GM10266 (cell line): ENCODE data around the gene ARFRP1.

ENCODE experiments used
- DNase-seq: peaks from one replicate; pipeline ENCODE4 v3.0.0; 2012; ENCODE audit errors: extremely low spot score
- TF ChIP-seq, protein P1 (sequence below): IDR thresholded peaks from 2 replicates; pipeline ENCODE4 v1.5.1; 2012; ENCODE audit warnings: mild to moderate bottlenecking, low read depth; ENCODE audit not compliant: control insufficient read depth, insufficient read depth; ENCODE audit errors: missing control alignments

The ARFRP1 gene

DNA sequence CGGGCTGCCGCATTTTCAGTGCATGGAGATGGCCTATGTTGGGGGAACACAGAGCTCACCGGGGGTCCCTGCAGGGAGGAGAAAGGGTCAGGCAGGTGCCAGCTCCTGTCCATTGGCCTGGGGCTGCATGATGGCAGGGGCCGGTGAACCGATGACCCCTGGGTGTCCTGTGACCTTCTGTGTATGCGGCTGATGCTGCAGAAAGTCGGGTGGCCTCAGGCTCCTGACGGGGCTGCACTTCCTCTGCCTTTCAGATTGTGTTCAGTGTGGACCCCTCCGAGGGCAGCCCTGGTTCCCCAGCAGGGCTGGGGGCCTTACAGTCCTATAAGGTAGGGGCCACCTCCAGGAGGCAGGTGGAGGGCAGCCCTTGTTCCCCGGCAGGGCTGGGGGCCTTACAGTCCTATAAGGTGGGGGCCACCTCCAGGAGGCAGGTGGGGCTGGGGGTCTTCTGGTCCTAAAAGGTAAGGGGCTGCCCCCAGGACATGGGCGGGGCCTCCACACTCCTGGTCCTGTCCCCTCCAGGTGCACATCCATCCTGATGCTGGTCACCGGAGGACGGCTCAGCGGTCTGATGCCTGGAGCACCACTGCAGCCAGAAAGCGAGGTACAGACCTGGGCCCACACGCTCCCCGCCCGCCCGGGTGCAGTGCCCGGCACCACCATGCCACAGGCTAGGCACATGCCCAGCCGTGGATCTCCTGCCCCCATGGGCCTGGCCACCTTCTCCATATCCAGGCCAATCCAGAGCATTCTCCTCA is 22.3 kb downstream of the ARFRP1 start:
- no peak for DNase-seq
- TF ChIP-seq, protein P1, sequence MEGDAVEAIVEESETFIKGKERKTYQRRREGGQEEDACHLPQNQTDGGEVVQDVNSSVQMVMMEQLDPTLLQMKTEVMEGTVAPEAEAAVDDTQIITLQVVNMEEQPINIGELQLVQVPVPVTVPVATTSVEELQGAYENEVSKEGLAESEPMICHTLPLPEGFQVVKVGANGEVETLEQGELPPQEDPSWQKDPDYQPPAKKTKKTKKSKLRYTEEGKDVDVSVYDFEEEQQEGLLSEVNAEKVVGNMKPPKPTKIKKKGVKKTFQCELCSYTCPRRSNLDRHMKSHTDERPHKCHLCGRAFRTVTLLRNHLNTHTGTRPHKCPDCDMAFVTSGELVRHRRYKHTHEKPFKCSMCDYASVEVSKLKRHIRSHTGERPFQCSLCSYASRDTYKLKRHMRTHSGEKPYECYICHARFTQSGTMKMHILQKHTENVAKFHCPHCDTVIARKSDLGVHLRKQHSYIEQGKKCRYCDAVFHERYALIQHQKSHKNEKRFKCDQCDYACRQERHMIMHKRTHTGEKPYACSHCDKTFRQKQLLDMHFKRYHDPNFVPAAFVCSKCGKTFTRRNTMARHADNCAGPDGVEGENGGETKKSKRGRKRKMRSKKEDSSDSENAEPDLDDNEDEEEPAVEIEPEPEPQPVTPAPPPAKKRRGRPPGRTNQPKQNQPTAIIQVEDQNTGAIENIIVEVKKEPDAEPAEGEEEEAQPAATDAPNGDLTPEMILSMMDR = no peak

DNA sequence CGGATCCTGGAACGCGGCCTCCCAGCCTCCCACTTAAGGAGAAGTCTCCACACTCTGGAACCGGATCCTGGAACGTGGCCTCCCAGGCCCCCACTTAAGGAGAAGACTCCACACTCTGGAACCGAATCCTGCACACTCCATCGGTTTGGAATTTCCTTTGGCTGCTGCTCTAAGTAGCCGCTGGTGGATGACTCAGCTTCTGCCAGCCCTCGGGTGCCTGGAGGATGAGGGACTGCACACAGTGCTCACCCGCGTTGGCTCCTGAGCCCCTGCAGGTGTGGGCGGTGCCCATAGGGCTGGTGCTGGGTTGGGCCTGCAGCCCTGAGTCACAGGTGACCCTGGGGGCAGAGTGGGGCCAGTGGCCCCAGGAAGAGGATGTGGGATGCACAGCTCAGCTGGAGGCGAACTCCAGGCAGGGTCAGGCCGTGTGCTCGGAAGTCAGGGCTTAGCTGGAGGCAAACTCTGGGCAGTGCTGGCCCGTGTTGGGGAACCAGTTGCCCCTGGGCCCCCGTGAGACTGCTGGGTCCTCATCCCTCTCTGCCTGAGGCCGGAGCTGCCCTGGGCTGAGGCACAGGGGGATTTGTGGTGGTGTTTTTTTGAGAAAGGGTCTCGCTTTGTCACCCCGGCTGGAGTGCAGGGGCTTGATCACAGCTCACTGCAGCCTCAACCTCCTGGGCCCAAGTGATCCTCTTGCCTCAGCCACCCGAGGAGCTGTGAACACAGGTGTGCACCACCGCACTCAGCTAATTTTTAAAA is 25.2 kb downstream of the ARFRP1 start:
- TF ChIP-seq, protein P1 = no peak
- DNase-seq = no peak

DNA sequence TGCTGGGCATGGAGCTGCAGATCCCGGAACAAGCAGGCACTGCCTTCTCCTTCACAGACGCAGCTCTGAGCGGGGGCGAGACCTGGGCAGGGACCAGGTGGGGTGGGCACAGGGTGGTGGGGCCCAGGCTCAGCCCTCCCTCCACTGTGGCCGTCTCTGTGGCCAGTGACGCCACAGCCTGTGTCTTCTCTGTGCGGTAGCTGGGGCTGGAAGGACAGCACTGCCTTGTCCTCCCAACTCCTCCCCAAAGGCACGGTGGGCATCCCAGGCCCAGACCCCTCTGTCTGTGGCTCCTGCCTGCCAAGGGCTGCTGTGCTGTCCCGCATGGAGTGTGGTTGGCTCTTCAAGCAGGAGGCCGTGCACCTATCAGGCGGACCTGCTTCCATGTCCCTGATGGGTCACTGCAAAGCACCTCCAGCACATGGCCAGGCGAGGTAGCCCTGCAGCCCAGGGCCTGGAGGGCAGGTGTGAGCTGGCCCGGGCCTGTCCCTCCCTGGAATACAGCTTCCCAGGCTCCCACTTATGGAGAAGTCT is 26.1 kb downstream of the ARFRP1 start:
- DNase-seq = no peak
- TF ChIP-seq, protein P1 = no peak

DNA sequence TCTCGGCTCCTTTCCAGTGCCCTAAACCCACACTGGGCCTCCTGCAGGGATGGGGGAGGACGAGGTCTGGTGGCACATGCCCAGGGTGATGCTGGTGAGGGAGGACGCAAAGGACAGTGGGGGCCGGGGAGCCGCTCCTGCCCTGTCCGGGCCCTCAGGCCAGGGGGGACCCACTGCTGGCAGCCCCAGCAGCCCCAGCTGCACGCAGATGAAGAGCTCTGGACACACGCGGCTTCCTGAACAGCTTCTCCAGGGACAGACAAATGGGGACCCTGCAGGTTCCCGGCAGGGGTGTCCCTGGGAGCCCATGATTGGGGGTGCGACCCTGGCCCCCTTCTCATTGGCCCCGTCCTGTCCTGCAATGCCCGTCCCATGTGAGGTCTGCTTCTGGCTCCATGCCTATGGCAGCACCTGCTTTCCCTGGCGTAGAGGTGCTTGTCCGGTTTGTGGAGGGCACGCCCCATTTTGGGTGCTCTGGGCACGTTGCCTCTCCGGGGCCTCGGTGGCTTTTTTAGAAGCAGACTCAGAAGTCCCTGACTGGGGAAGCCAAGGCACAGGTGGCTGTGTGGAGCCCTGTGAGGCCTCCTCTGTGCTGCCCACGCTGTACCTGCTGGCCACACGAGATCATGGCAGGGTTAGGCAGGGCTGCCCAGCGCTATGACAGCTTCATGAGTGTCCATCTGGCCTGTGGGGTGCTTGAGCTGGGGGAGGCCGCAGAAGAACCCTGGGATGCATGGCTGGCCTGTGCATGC is 26.7 kb downstream of the ARFRP1 start:
- TF ChIP-seq, protein P1 = no peak

DNA sequence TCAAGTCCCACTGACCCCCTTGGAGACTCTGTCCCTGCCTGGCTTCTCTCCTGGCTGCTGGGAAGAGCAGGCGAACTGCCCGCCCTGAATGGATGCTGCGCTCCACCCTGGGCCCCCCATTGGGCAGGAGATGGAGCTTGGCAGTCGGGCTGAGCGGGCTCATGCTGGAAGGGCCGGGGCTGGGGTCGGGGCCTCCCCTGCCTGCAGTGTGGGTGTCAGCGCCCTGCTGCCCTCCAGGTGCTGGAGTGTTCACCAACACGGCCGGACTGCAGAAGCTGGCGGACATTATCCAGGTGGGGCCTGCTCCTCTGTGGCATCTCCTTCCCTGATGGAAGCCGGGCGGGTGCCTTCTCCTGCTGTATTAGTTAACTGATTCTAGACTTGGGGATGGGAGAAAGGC is 27.3 kb downstream of the ARFRP1 start:
- TF ChIP-seq, protein P1 = no peak
- no peak for DNase-seq

More for the DNA sequence above, 26.7 kb downstream of the ARFRP1 start:
- DNase-seq = no peak

DNA sequence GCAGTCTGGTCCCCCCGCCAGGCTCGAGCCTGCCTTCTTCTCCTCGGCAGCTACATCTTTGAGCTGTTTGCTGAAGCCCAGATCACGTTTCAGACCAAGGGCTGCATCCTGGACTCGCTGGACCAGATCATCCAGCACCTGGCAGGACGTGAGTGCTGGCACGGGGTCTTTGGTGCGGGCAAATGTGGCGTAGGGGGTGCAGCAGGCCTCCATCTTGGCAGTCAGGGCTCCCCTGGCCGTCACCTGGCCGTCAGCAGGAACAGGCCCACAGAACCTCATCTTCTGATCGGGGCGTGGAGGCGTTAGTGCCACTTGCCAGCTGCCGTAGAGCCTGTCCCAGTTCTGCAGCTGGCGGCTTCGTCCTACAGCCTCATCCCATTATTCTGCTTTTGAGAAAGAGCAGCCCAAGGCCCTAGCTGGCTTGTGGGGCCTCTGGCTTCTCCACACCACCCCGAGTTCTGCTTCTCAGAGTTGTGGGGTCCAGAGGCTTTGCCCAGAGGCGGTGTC is 27.9 kb downstream of the ARFRP1 start:
- no peak for DNase-seq
- TF ChIP-seq, protein P1 = no peak
